Glomerular visceral epithelial cell (primary cell): ENCODE data around the gene PNPLA2.
A peak's percentile ranks its signal among the peaks of the same experiment; 100 is the strongest.

Experiments used
- DNase-seq: peaks from one replicate; pipeline ENCODE4 v3.0.0-alpha.2; 2016; ENCODE audit errors: extremely low spot score

The PNPLA2 gene

DNA sequence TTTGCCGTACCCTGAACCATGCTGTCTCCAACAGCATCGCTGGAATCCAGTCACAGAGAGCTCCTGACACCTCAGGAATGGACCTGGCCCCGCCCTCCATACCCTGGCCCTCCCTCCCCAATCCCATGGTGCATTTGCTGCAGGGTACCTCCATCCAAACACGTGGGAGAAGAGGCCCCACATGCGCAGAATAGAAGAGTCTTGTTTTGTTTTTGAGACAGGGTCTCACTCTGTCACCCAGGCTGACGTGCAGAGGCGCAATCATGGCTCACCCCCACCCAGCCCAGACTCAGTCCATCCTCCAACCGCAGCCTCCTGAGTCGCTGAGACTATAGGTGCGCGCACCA lies 2.3 kb upstream of the PNPLA2 start:
- no peak for DNase-seq

DNA sequence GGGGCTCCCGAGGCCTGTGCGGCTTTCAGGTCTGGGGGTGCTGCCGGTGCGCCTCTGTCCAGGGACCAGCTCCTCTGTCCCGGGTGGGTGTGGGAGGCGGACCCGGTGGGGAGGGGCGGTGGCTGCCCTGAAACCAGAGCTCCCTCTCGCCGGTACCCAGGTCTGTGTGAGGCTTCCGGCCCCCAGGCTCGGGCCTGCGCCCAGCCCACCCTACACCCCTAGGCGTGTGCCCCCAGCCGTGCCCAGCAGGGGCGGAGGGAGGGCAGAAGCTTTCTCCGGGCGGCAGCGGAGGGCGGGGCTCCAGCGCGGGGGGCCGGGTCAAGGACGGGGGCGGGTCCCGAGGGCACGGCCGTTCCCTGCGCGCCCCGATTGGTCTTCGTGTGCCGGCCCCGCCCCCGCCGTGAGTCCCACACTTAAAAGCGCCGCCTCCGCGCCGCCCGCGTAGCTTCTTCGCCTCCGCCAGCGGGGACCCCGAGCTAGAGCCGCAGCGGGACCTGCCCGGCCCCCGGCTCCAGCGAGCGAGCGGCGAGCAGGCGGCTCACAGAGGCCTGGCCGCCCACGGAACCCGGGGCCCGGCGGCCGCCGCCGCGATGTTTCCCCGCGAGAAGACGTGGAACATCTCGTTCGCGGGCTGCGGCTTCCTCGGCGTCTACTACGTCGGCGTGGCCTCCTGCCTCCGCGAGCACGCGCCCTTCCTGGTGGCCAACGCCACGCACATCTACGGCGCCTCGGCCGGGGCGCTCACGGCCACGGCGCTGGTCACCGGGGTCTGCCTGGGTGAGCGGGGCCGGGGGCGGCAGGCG lies 616 bp downstream of the PNPLA2 start:
- DNase-seq = peak; percentile 92

DNA sequence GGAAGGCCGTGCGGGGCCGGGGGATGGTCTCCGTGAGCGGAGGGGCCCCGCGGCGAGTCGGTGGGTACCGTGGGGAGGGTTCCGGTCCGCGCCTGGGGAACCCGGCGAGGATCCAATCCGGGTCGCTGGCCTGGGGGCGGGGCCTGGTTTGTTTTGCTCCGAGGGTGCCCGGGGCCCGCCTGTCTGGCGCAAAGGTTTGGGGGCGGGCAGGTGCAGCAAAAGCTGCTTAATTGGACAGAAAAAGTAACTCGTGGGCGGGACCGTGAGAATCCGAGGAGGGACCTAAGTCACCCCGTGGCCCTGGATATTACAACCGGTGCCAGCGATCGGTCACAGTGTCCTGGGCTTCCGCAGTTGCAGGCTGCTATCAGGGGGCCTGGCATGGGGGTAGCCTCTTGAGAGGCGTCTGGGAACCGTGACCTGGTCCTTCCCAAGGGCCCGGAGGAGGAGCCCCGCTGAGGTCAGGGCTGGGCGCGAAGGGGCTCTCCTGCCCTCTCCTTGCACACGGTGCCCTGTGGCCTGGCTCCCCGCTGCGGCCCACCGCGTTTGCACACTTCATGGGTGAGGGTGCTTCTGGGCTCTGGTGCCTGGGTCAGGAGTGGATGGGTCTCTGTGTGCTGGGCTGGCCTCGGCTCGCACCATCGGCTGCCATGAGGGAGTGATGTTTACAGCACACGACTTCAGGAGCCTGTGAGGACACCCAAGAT lies 1.4 kb downstream of the PNPLA2 start:
- DNase-seq = peak; percentile 86

DNA sequence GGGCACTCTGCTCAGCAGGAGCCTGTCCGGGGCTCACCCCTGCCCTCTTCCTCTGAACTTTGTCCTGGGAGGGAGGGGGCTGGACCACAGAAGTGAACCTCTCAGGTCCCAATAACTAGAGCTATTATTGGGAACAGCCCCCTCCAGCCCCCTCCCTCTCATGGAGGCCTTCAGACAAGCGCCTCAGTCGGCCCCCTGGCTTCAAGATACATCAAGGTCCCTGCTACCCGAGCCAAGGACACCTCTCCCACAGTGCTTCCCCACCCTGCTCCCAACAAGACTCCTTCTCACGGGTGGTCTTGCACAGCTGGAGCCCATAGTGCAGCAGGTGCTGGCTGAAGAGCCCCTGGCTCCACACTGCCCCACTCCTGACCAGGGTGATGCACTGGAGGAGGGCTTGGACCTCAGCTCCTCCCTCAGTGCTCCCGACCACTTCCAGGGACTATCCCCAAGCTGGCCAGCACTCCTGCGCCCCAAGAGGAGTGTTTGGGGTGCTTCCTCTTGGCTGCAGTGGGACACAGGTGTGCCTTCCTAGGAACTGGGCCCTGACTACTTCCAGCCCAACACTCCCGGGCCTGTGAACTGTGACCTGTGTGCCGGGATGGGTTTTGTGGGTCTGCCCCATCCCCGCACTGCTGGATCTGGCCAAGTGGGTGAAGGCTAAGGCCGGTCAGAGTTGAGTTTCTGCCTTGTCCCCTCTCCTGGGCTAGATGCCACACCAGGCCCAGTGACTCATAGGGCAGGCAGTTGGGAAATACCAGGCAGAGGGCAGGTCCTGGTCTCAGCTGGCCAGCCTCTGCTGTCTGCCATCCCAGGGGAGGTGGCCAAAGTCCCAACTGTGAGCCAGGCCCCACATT lies 2.2 kb downstream of the PNPLA2 start:
- peak; percentile 85 for DNase-seq

DNA sequence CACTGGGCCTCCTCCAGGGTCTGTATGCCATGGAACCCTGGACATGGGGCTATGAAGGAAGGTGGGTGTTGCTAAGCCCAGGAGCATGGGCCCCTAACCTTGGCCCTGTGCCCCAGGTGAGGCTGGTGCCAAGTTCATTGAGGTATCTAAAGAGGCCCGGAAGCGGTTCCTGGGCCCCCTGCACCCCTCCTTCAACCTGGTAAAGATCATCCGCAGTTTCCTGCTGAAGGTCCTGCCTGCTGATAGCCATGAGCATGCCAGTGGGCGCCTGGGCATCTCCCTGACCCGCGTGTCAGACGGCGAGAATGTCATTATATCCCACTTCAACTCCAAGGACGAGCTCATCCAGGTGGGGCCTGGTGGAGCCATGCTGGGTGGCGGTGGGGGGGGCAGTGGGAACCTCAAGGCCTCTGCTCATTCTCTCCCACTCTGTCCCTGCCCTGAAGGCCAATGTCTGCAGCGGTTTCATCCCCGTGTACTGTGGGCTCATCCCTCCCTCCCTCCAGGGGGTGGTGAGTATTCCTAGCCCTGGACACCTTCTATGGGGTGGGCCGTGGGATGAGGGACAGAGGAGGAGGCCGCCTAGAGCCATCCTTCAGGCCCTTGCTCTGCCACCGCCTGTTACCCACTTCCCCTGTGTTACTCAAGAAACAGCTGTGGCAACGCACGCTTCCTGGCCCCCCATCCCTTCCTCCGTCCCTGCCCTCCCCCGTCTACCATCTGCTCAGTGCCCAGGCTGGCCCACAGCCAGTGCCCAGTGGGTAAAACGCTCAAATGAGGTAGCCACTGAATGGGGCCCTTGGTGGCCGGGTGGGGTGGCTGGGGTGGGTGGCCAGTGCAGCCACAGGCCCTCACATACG lies 3.0 kb downstream of the PNPLA2 start:
- no peak for DNase-seq

DNA sequence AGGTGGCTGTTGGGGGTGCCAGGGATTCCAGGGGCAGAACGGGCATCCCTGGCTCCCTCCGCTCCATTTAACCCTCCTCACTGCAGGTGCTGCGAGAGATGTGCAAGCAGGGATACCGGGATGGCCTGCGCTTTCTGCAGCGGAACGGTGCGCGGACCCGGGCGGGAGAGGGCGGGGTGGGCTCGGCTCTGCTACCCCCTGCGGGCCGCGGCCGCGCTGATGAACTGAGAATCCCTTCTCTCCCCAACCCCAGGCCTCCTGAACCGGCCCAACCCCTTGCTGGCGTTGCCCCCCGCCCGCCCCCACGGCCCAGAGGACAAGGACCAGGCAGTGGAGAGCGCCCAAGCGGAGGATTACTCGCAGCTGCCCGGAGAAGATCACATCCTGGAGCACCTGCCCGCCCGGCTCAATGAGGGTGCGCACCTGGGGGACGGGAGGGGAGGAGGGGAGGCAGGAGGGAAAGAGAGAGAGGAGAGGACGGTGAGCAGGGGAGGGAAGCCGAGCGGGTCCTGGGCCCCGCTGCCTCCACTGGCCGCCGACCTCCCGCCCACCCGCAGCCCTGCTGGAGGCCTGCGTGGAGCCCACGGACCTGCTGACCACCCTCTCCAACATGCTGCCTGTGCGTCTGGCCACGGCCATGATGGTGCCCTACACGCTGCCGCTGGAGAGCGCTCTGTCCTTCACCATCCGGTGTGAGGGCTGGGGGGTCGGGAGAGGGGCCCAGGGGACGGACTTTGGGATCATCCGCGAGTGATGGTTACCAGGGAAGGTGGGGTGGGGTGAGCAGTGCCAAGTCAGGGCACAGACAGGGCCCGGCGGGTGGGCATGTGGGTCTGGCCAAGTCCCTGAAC lies 5.0 kb downstream of the PNPLA2 start:
- DNase-seq = no peak

DNA sequence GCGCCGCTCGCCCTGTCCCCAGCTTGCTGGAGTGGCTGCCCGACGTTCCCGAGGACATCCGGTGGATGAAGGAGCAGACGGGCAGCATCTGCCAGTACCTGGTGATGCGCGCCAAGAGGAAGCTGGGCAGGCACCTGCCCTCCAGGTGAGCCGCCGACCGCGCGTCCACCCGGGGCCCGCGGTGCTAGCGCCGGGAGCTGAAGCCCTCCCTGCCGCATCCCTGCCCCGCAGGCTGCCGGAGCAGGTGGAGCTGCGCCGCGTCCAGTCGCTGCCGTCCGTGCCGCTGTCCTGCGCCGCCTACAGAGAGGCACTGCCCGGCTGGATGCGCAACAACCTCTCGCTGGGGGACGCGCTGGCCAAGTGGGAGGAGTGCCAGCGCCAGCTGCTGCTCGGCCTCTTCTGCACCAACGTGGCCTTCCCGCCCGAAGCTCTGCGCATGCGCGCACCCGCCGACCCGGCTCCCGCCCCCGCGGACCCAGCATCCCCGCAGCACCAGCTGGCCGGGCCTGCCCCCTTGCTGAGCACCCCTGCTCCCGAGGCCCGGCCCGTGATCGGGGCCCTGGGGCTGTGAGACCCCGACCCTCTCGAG lies 5.7 kb downstream of the PNPLA2 start:
- DNase-seq = no peak

DNA sequence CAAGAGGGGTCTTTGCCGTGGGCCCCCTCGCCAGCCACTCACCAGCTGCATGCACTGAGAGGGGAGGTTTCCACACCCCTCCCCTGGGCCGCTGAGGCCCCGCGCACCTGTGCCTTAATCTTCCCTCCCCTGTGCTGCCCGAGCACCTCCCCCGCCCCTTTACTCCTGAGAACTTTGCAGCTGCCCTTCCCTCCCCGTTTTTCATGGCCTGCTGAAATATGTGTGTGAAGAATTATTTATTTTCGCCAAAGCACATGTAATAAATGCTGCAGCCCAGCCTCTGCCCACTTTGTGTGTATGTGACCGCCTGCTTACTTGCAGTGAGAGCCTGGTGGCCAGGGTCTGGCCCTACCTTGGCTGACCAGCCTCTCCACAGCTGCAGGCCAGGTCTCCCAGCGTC lies 6.2 kb downstream of the PNPLA2 start:
- DNase-seq = no peak

DNA sequence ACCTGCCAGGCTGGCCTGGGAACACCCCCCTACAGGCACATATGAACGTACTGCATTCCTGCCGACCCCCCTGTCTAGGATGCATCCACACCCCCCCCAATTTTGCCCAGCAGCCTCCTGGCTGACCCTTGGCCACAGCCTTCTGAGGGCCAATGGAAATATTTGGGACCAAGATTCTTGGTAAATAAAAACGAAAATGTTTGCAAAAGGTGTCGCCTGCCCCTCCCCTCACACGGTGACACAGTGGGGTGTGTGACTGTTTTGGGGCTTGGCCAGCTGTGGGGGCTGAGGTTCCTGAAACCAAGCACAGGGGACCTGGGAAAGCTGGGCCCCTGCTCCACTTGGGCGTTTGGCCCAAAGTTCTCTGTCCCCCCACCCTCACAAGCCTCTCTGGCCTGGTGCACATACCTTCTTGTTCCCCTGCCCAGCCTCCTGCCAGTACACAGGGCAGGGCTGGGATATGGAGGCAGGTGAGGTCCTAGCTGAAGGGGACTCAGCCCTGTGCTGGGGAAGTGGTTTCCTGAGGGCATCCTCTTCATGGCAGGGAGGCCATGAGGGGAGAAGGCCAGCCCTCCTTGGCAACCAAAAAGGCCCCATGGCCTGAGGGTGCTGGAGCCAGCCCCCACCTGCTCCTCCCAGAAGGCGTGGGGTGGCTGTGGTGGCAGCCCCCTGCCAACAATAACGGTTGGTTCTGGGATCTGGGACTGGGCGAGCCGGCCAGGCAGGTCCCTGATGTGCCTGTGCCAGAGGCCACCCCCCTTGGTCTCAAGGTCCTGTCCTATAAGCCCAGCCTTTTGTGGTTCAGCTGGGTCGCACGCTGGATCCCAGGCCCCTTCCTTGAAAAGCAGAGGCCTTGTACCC lies 6.9 kb downstream of the PNPLA2 start:
- no peak for DNase-seq

DNA sequence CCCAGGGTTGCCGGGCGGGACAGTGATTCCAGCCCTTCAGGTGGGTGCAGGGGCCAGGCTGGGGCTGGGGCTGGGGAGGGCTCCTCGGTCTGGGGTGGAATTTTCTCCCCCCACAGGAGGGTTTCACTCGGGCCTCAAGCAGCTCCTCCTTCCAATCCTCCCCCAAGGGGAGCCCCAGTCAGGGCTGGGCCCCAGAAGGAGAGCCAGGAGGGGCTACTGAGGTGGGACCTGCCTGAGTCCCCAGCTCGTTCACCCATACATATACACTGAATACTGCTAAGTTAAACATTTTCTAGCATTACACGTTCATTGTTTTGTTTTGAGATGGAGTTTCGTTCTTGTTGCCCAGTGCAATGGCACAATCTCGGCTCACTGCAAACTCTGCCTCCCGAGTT lies 7.5 kb downstream of the PNPLA2 start:
- no peak for DNase-seq

DNA sequence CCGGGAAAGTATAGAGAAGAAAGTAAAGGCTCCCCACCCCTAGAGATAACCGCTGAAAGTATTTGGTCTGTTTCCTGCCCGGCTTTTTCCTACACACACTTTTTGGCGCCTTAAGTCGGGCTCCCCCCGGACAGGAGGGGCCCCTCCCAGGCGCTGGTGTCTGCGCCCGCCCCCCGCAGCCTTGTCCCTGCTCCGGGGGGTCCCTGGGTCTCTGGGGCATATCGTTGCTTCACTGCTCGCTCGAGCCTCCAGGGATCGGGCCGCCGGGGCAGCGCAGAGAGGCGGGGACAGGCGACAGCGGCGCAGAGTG lies 8.1 kb downstream of the PNPLA2 start:
- DNase-seq = no peak

DNA sequence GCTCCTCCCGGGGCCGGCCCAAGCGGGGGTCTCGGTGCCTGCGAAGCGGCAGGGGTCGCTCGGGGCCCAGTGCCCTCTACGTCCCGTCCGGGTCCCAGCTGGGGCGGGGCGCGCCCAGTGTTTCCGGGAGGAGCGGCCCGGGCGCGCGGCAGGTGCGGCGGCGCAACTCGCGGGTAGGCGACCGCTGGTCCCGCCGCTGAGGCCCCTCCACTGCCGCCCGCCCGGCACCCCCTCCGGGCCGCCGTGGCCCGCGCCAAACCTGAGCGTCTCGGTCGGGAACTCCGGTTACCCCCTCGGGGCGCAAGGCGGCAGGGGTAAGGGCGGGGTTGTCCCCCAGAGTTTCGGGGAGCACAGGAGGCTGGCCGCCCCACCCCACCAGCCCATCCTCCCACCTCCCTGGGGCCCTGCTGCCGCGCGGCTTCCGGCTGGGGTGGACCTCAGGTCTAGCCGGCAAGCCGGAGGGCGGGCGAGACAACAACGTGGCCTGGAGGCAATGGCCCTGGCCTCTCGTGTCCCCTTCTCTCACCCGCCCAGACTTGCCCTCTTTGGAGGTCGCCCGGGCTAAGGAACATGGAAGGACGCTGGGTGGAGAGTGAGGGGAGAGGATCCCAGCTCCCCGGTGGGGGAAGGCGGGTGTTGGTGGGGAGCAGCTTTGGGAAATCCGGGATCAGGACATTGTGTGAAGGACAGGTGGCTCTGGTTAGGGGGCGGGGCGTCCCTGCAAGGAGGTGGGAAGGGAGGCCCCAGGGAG lies 8.6 kb downstream of the PNPLA2 start:
- no peak for DNase-seq

DNA sequence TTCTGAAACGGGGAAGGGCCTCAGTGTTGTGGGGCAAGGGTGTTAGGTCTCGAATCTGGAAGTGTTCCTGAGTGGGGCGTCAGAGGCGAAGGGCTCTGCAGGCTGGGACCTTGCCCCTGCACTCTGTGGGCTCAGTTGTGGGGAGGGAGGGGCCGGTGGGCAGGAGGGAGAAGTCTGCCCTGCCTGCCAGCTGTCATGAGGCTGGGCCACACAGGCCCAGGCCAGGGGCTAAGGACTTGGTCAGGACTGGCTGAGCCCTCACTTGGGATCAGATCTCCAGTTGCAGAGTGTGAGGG lies 9.1 kb downstream of the PNPLA2 start, which contains the start of gene CRACR2B:
CRACR2B (plus strand) TSS at position 23 of the 296 bp plus-strand sequence. CDS start 689 bp downstream, outside the sequence.
- DNase-seq = no peak

DNA sequence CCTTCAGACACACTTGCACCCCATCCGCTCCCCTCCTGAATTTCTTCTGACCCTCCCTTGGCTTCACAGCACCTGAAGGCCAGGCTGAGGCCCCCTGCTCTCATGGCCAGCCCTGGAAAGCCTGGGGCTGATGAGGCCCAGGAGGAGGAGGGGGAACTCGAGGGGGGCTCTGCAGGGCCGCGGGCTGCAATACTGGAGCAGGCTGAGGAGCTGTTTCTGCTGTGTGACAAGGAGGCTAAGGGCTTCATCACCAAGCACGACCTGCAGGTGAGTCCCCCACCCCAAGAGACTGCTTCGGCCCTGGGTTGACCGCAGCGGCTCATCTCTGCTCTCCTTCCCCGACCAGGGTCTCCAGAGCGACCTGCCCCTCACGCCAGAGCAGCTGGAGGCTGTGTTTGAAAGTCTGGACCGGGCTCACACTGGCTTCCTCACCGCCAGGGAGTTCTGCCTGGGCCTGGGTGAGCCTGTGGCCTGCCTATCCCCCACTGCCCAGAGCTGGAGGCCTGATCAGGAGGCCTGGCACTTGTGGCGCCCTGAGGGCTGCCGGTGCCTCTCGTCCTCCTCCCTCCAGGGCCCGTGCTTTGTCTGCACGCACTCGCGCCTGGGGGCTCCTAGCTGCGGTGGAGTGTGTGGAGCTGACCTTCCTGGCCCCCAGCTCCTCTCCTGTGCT lies 9.9 kb downstream of the PNPLA2 start:
- DNase-seq = no peak

DNA sequence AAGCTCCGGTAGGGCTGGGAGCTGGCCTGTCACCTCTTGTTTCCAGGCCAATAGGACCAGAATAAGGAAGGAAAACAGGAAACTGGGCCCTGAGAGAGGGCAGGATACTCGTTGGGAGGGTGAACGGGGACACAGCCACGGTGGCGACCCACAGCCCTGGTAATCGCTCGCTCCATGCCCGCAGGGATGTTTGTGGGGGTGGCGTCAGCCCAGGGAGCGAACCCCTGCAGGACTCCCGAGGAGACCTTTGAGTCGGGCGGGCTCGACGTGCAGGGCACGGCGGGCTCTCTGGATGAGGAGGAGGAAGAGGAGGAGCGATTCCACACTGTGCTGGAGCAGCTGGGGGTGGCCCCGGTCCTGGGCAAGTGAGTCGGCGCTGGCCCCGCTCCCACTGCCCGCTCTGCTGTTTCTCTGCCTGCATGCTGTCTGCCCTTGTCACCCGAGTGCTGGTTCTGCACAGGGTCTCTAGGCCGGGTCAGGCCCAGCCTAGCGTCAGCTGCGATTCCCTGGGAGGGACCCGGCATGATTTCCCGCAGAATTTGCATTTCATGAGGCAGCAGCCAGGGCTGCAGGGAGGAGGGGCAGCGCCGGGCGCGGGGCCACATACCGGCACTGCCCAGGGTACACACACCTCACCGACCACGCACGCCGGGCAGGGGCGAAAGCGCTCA lies 10.6 kb downstream of the PNPLA2 start:
- DNase-seq = peak; percentile 75

DNA sequence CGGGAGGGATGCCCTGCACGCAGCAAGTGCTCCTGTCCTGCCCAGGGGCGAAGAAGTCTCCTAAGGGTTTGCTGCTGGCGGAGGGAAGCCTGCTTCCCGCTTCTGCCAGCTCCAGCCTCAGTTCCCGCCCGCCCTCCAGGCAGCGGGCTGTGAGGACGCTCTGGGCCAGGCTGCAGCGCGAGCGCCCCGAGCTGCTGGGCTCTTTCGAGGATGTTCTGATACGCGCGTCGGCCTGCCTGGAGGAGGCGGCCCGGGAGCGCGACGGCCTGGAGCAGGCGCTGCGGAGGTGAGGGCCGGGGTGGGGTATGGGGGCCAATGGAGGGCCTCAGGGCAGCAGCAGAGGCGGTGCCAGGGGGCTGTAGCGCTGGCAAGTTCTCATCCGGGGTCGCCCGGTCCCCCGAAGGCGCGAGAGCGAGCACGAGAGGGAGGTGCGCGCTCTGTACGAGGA lies 11.2 kb downstream of the PNPLA2 start:
- no peak for DNase-seq

DNA sequence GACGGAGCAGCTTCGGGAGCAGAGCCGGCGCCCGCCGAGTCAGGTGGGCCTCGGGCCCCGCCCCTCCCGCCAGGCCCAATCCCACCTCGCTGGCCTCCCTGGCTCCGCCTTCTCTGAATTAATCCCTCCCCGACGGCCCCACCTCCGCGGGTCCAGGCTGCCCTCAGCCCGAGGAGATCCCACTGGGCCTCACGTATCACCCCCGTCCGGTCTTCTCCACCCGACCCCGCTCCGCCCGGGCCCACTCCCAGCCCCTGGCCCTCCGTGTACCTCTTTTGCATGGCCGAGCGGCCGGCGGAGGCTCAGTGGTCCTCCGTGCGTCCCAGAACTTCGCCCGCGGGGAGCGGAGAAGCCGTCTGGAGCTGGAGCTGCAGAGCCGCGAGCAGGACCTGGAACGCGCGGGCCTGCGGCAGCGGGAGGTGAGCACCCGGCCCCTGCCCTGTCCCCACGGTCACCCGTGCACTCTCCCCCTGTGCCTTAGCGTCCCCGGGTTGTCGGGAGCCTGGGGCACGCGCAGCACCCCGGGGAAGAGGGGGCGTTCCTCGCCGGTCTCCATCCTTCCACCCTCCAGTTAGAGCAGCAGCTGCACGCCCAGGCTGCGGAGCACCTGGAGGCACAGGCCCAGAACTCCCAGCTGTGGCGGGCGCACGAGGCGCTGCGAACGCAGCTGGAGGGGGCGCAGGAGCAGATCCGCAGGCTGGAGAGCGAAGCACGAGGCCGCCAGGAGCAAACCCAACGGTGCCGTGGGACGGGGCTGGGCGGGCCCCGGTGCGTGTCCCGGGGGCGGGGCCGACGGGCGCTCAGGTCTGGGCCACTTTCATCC lies 11.8 kb downstream of the PNPLA2 start:
- peak; percentile 61 for DNase-seq
